Cortex of kidney (tissue), 1 donor: Measurements from ENCODE around the gene MIS12.

ENCODE experiments used
- DNase-seq: peaks from one replicate; lab custom pipeline; 2025; lab: John Stamatoyannopoulos, UW

Gene MIS12

DNA sequence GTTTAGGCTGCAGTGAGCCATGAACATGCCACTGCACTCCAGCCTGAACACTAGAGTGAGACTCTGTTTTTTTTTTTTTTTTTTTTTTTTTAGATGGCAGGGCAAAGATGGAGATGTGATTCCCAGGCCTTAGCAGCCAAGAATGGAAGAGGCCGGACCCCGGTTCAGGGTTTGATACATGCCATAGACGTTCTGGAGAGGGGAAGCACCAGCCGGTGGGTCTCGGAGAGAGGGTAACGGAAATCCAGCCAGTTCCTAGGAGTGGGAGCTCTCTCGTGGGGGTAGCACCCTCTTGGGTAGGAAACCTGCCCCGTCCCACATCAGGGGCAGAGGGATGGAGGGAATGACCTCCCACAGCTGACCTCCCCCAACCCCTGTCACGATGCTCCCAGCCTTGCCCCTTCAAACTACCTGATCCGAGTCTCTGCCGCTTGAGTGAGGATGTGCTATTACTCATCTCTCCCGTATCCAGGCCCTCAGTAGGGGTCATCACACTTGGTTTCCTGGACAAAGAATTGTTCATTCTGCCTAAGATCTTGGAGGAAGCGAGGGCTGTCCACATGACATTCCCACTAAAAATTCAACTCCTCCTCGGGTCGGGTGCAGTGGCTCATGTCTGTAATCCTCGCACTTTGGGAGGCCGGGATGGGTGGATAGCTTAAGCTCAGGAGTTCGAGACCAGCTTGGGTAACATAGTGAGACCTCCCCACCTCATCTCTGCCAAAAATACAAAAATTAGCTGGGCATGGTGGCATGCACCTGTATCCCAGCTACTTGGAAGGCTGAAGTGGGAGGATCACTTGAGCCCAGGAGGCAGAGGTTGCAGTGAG is 47.3 kb downstream of the MIS12 start:
- DNase-seq: no peak

DNA sequence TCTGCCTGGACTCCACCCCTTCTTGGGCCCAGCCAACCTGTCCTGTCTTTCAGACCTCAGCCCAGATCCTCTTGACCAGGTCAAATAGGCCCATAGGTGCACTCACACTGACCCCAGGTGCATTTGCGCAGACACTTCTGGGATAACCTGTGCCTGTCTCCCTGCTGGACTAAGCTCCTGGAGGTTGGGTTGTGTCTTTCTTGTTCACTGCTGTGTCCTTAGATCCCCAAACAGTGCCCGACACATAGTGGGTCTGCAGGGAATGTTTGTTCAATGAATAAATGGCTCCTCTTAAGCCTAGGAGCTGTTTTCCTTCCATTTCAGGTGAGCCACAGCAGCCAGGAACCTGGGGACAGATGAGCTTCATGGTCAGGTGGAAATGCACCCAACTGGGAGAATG is 49.1 kb downstream of the MIS12 start:
- no peak for DNase-seq

DNA sequence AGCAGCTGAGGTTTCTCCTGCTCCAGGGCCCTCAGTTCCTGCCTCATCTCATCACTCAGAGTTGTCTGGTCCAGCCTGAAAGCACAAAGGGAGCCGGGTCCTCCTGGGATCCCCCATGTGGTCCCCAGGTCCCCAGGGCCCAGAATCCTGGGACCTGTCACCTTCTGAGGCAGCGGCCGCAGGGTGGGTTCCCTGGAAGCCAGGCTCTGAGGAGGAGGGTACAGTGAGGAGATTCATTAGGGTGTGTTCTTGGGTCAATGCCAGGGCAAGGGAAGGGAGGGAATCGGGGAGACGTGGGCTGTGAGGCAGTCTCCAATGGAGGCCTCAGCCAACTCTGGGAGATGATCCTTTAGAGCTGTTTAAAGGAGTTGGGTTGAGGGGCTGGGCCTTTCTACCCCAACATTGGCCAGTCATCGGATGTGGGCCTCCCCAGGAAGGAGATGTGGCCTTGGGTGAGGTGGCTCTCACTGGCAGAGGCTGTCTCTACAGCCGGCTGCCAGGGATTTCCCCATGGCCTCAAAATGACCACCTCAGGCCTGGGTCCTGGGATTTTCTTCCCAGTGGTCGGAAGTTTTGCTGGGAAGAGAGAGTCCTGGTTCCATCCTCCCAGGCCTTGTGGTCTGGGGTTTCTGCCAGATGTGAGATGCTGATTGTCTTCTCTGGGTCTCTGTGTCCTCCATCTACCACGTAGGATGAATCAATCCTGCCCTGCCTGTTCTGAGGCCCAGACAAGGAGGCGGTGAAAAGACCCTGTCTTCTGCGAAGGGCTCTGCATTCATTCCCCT is 50.7 kb downstream of the MIS12 start:
- DNase-seq: no peak

DNA sequence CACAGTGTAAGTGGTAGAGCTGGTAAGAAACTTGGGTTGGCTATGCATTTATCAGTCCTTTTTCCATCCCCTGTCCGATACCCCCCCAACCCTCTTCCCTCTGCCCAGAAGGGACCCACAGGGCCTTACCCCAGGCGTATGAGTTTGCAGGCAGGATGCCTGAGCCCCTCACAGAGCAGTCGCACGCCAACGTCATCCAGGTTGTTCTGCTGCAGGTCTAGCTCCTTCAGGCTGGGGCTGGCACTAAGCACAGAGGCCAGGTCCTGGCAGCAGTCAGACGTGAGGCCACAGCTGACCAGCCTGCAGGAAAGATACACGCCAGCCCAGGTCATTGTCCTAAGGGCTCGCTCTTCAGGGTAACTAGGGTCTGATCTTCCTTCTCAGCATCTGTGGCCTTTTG is 52.9 kb downstream of the MIS12 start:
- no peak for DNase-seq

DNA sequence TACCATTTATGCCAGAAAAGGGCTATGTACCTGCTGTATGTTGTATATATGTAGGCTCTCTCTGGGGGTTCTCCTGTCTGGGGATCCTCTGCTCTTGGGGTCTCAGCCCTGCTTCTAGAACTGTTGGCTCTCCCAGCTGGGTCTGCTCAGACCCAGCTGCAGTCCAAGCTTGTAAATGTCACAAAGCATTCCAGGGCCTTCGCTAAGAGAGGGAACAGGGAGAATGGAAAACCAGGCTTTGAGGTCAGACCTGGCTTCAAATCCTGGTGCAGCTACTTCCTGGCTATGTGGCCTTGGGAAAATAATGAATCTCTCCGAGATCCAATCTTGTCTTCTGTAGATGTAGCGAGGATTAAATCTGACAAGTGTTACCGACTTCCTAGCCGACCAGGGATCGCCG is 54.0 kb downstream of the MIS12 start:
- no peak for DNase-seq
